ENCODE measurements around the gene MLLT10.
"Not testable (repeated sequence)": the region's sequence is repeated elsewhere in the genome, so short reads cannot be mapped to it uniquely, and the experiment has no call there.

MLLT10 gene

DNA sequence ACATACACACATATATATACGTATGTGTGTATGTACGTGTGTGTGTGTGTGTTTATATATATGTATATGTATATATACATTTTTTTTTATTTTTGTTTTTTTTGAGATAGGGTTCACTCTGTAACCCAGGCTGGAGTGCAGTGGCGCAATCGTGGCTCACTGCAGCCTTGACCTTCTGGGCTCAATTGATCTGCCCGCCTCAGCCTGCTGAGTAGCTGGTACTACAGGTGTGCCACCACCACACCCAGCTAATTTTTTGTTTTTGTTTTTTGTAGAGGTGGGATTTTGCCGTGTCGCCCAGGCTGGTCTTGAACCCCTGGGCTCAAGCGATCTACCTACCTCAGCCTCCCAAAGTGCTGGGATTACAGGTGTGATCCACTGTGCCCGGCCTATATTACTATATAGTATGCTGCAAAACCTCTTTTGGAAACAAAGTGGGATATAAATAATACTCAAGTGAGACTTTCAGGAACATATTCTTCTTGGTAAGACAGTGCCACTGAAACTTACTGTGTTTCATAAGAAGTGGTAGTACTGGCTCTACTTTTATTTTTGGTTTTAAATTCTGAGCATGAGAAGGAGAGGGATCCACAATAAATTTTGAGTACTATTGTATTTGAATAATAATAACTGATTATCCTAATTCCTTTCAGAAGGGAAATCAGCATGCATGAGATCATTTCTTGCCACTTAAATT lies 51.0 kb downstream of the MLLT10 start:
- no peak for DNase-seq (ENCODE audit: low spot score)

DNA sequence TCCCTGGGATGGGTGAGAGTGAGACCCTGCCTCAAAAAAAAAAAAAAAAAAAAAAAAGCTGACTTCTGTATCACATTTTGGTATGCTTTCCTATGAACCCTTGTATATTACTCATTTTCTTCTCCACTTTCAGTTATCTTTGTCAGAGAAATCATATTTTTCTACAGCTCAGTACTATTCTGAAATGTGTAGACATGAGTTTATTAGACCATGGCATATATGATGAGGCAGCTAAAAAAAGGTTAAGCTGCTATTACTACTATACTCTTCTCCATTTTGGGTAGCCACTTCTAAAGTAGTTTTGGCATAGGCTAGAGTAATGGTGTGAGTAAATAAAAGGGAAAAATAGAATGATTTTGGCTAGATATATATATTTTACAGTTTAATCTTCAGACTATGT lies 53.4 kb downstream of the MLLT10 start:
- DNase-seq (ENCODE audit: low spot score): no peak

DNA sequence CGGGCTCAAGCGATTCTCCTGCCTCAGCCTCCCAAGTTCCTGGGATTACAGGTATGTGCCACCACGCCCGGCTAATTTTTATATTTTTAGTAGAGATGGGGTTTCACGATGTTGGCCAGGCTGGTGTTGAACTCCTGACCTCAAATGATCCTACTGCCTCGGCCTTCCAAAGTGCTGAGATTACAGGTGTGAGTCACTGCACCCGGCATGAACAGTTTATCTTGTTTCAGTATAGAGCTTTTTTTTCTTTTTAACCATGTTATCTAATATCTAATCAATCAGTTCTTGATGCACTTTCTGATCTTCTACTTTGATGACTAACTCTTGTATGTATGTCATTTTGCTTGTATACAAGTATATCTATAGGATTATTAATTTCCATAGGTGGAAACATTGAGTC lies 54.1 kb downstream of the MLLT10 start:
- DNase-seq (ENCODE audit: low spot score): not testable (repeated sequence)

DNA sequence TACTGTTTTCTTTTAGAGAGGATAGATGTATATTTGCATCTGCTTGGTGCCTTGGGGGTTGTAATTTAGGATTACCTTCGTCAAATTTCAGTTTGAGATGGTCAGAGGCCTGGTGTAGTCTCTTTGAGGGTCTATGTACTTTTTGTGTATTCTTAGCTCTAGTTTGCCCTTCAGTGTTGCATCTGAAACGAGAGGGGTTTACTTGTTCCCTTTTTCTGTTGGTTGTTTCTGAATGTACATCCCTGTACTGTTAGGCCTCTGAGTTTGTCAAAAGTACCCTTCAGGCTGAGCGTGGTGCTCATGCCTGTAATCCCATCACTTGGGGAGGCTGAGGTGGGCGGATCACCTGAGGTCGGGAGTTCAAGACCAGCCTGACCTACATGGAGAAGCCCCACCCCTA lies 60.0 kb downstream of the MLLT10 start:
- DNase-seq (ENCODE audit: low spot score): no peak

DNA sequence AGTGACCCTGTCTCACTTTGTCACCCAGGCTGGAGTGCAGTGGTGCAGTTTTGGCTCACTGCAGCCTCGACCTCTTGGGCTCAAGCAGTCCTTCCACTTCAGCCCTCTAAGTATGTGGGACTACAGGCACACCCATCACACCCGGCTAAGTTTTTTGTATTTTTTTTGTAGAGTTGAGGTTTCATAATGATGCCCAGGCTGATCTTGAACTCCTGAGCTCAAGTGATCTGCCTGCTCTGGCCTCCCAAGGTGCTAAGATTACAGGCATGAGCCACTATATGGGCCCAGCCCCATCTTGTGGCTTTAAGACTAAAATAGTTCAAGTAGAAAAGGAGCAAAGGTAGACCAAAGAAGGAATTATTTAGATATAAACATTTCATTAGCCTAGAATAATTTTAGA lies 65.5 kb downstream of the MLLT10 start:
- no peak for DNase-seq (ENCODE audit: low spot score)

DNA sequence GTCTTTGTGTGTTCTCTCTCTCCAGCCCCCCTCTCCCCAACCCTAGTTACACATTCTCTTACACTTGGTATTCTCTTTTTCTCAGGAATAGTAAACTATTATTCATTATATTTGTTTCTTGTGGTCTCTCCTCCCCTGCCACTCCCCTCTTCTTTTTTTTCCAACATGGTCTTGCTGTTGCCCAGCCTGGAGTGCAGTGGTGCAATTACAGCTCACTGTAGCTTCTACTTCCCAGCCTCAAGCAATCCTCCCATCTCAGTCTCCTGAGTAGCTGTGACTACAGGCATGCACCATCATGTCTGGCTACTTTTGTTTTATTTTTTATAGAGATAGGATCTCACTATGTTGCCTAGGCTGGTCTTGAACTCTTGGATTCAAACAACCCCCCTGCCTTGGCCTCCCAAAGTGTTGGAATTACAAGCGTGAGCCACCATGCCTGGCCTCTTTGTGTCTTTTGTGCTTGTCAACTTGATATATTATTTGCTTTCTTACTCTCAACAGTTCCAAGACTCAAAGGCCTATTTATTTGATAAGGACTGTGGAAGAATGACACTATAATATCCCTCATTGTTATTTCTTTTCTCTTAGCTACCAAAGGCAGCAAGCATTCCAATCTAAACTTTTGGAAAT lies 66.9 kb downstream of the MLLT10 start:
- no peak for DNase-seq (ENCODE audit: low spot score)

DNA sequence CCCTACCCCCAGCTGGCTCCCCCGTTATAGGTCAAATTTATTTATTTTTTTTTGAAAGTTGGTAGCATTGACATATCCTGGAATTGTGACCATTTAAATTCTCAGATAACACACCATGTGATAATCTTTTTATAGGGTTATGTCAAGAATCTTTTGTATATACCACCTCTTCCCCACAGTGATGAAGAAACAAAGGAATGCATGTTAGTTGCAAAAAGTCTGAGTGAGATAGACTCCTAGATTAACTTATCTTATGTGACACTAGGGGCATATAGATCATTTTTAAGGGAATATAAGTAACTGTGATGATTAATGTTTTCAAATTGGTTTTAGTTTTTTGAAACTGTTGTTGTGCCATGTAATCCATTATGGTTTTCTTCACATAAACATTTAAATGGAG lies 68.3 kb downstream of the MLLT10 start:
- DNase-seq (ENCODE audit: low spot score): no peak

DNA sequence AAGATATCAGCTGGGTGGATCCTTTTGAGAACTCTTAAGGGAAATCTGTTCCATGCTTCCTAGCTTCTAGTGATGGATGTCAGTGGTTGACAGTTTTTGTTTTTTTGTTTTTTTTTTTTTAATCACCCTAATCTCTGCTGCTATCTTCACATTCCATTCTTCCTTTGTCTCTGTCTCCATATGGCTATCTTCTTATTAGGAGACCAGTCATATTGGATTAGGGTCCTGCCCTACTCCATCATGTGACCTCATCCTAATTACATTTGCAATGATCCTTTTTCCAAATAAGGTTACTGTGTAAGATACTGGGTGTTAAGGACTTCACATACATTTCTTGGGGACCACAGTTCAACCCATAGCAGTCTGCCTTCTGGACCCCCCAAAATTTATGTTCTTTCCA lies 69.7 kb downstream of the MLLT10 start:
- DNase-seq (ENCODE audit: low spot score): no peak

DNA sequence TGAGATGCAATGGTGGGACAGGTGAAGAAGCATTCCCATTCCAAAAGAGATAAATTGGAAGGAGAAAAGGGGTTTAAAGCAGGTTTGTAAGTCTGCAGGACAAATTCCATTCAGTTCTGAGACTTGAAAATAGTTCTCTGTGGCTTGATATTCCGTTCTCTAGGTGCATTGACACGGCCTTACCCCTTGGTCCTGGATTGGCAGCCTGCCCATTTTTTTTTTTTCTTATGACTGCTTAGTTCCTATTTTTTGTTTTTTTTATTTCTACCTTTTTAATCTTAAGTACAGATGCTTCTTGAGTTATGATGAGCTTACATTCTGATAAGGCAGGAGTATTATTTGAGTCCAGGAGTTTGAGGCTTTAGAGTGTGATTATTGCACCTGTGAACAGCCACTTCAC lies 70.6 kb downstream of the MLLT10 start:
- DNase-seq (ENCODE audit: low spot score): no peak

DNA sequence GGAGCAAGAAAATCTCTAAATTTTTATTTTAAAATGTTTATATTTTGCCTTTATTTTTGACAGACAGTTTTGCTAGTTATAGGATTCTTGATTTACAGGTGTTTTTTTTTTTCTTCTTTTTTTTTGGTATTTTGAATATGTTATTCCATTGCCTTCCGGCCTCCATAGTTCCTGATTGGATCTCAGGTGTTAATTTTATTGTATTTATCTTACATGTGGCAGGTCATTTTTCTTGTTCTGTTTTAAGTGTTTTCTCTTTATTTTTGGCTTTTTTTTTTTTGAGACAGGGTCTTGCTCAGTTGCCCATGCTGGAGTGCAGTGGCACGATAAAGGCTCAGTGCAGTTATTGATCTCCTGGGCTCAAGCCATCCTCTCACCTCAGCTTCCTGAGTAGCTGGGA lies 73.9 kb downstream of the MLLT10 start:
- DNase-seq (ENCODE audit: low spot score): no peak

DNA sequence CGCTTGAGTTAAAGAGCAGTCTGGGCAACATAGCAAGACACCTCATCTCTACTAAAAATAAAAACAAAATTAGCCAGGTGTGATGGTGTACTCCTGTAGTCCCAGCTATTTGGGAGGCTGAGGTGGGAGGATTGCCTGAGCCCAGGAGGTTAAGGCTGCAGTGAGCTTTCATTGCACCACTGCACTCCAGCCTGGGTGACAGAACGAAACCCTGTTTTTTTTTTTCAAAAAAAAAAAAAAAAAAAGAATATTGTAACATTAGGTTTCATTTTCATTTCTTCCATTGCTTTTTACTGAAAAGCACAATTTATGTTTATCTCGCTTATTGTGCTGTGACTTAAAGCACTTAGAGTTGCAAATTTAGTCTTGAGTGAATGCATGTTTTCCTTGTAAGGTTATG lies 80.0 kb downstream of the MLLT10 start:
- DNase-seq (ENCODE audit: low spot score): no peak

DNA sequence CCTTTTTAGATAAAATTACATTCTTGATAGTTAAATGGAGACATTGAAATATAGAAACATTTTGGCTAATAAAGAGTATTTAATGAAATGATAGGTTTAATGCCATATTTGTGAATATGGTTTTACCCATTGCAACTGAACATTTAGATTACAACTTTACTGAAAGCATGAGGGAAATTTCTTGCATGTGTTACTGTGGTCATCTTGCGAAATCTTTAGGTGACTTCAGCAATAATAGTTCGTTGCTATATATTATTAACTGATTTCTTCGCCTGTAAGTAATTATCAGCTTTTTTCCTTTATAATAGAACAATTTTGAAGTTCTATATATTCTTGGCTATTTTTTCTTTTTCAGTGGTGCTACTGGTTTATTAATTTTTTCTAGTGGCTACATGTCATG lies 83.2 kb downstream of the MLLT10 start:
- no peak for DNase-seq (ENCODE audit: low spot score)

DNA sequence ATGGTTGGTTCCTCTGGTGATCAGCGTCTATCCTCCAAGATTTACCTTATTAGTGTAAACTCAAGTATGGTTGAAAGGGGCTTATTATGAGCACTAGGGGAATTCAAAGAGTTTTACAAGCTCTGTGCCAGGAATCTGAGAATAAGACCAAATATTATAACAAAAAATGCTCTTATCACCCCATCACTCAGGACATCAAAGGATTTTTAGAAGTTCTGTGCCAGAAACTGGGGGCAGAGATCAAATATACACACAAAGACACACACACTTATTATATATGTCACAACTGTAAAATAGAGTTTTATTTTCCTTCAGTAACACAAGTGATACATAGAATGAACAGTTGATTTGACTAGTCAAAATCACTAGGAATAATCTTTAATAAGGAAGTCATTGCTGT lies 89.3 kb downstream of the MLLT10 start:
- no peak for DNase-seq (ENCODE audit: low spot score)

DNA sequence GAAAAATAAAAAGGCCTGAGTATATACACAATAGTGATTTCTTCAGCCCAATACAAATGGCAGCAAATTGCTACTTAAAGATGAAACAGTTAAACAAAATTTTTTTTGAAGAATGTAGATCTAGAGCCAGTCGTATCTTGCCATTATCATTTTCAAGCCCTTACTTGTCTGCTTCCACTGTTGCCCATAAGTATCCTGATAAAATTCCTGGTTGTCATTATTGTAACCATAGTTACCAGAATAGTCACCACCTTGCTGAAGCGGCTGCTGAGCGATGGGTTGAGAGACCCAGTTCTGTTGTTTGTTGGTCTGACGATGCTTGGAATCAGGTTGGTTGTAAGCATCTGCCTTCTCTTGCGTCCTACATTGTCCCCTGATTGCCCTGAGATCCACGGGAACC lies 90.4 kb downstream of the MLLT10 start:
- DNase-seq (ENCODE audit: low spot score): not testable (repeated sequence)

DNA sequence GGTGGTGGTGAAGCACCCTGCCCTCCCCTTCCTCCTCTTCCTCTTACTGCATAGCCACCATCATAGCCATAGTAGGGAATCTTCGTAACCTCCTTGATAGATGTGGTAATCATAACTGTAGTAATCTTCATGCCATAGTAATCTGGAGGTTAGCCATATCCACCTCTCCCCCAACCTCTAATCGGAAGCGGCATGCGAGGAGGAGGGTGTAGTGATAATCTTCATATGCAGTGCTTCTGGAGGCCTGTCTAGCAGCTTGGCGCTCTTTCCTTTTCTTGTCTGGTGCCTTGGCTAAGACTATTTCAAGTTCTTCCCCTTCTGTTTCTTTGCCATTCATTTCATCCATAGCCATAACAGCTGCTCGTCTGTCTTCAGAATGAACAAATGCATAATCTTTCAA lies 90.9 kb downstream of the MLLT10 start:
- no peak for DNase-seq (ENCODE audit: low spot score)

DNA sequence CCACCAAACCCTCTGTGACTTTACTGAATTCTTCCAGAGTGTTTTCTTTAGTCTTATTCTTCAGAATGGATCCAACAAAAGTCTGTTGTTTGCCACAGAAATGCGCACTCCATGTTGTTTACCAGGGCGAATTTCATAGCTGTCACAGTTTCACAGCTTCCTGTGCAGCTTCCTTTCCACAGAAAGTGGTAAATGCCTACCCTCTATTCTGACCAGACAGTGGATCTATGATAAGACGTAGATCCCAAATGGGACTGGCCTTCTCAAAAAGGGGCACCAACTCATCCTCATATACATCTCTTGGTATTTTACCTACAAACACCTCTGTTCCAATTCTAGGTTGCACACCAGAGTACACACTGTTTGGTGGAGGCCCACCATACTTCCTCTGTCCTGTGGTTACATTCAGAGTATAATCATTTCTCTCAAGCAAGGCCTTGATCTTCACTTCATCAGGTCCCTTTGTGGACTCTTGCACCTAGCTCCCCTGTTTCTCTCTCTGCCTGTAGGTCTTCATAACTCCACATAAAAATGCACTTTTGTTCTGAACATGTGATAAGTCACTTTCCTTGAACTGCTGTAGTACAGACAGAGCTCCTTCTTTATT lies 91.7 kb downstream of the MLLT10 start:
- DNase-seq (ENCODE audit: low spot score): no peak

DNA sequence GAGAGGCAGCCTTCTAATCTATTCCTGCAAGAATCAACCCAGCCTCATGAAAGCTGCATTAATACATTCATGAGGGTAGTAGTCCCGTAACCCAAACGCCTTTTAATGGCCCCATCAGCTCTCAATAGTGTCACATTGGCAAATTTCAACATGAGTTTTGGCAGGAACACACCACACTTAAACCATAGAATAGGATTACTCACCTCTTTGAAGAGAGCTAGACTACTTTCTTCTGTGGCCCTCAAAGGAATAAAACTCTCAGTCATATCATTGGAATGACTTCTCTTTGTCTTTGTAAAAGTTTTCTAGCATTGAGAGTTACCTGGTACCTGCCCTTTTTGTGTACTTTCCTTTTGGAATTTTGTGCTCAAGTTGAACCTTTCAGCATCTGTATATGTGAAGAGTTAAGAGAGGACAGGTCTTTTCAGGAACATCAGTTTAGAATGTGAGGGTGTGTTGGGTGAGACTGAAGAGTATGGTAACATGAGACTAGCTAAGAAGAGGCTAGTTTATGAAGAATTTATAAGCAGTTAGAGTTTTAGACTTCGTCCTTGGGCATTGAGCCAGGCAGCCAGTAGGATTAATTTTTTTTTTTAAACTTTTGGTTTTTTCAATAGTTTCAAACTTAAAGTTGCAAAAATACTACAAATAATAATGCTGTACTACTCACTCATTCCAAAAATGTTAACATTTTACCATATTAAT lies 92.6 kb downstream of the MLLT10 start:
- no peak for DNase-seq (ENCODE audit: low spot score)

DNA sequence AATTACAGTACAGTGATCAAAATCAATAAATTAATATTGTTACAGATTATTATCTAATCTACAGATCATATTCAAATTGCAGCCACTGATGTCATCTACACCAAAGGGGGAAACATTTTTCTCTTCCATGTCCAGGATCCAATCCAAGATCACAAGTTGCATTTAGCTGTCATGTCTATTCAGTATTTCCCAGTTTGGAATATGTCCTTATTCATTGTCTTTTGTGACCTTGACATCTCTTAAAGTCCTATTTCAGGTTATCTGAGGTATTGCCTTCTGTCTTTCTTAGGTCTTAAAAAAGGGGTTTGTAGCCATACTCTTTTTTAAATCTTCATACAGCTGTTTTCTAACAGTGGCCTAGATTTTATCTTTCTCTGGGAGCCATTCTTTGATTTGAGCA lies 93.3 kb downstream of the MLLT10 start:
- DNase-seq (ENCODE audit: low spot score): no peak

DNA sequence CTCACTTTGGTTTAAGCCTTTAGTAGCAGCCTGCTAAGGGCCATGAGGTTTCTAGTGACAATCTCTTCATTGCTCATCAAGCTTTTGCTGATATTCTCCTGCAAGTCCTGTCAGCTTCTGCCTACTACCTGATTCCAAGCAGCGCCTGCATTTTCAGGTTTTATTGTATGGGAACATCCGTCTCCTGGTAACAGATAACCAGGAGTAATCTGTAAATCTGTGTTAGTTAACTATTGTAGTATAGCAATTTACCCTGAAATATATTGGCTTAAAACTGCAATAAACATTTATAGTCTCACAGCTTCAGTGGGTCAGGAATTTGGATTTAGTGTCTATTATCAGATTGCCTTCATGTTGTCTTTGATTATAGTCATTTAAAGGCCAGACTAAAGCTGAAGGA lies 94.0 kb downstream of the MLLT10 start:
- DNase-seq (ENCODE audit: low spot score): no peak

DNA sequence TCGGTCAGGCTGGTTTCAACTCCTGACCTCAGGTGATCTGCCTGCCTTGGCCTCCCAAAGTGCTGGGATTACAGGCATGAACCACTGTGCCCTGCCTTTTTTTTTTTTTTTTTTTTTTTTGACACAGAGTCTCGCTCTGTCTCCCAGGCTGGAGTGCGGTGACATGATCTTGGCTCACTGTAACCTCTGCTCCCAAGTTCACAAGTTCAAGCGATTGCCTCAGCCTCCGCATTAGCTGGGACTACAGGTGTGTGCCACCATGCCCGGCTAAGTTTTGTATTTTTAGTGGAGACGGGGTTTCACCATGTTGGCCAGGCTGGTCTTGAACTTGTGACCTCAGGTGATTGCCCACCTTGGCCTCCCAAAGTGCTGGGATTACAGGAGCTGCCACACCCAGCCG lies 94.6 kb downstream of the MLLT10 start:
- DNase-seq (ENCODE audit: low spot score): not testable (repeated sequence)

DNA sequence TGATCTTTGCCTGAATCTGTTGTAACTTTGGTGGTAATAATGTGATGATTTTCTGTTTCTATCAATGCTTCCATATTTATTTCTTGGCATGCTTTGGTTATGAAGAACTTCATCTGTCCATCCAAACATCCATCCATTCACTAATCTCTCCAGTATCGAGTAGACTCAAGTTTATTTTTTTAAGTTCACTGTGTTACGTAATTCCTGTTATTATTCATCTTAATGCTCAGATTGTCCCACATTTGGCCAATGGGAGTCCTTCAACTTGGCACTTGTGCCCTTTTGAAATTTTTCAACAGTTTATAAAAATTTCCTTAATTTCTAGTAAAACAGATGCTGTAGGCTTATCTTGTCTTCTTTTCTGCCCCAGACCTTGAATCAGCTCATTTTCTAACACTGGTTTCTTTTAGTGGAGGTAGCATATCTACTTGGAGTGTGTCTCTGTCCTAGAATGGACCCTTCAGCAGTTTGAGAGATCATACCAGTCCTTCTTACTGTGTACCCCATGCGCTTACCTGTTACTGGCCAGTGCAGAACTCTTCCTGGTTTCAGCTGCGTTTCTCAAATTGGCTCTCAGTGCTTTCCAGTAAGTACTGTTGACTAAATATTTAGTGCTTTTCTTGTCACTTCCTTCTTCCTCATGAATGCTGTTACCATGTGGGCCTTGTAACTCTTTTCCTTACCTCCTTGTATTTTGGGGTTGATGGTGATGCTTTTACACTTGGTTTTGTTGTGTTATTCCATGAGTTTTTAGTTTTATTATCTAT lies 100.8 kb downstream of the MLLT10 start:
- no peak for DNase-seq (ENCODE audit: low spot score)

DNA sequence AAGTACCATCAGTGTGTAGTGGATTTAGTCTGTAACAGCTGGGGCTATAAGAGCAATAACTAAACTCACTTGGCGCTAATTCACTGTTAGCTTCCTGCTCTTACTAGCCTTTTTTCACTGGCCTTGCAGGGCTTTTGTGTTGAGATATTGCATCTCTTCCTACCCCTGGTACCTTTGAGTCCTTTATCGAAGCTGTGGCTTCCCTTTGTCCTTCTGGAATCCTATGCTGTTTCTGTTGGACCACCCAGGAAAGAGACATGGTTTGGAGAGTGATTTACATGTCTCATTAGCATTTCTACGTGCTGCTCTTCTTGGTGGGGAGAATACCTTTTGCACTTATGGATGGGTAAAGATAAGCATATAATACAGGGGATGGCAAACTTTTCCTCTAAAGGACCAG lies 103.8 kb downstream of the MLLT10 start:
- no peak for DNase-seq (ENCODE audit: low spot score)

Data from D341Med (cell line).